MM.1S (cell line): ENCODE results near the gene CNTN5.

Experiments
- EZH2 ChIP-seq: fragments of 300-600 bp; sonication (generic); optimal IDR thresholded peaks from 2 replicates; pipeline ENCODE3; 2017; ENCODE audit warnings: low read depth, mild to moderate bottlenecking, antibody characterized with exemption, low read length, mixed read lengths
- EZH2phosphoT487 ChIP-seq: fragments of 300-600 bp; sonication (generic); IDR thresholded peaks from 2 replicates; pipeline ENCODE4 v1.6.1; 2018; ENCODE audit warnings: antibody characterized with exemption, low read length
- TF ChIP-seq, protein P1 (sequence below): fragments of 300-600 bp; sonication (generic); IDR thresholded peaks from 2 replicates; pipeline ENCODE4 v1.5.1; 2016; ENCODE audit warnings: antibody characterized with exemption, low read length, mixed read lengths

DNA sequence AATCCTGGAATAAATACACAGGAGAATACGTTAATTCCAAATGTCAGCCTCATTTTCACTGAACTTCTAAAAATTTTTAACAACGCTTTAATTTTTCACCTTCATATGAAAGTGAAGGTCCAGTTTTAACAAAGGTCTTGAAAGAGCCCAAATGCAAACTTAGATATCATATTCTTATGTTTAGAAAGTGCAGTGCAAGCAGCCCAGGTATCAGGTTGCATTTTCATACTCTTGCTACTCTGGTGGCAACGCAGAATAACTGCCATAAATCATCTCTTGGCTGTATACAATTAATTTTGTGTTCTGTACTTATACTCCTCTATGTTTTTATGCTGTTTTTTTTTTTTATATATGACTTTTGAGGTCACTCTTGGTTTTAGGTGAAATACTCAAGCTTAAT, 1169.6 kb downstream of the CNTN5 start:
- TF ChIP-seq, protein P1, sequence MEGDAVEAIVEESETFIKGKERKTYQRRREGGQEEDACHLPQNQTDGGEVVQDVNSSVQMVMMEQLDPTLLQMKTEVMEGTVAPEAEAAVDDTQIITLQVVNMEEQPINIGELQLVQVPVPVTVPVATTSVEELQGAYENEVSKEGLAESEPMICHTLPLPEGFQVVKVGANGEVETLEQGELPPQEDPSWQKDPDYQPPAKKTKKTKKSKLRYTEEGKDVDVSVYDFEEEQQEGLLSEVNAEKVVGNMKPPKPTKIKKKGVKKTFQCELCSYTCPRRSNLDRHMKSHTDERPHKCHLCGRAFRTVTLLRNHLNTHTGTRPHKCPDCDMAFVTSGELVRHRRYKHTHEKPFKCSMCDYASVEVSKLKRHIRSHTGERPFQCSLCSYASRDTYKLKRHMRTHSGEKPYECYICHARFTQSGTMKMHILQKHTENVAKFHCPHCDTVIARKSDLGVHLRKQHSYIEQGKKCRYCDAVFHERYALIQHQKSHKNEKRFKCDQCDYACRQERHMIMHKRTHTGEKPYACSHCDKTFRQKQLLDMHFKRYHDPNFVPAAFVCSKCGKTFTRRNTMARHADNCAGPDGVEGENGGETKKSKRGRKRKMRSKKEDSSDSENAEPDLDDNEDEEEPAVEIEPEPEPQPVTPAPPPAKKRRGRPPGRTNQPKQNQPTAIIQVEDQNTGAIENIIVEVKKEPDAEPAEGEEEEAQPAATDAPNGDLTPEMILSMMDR = no peak
- TF ChIP-seq EZH2 (no peak), EZH2phosphoT487 (no peak)
